HL-60 (cell line): ENCODE data around the gene LMO4.

Experiments used
- DNase-seq, 2 experiments: peaks; one replicate each; pipeline ENCODE4 v3.0.0-alpha.2; 2010 to 2020; ENCODE audit warnings: low read depth in 1 of 2, low spot score in 1 of 2
- H3K27ac ChIP-seq: fragments of 250-450 bp; sonication (Bioruptor Pico); replicated peaks from 2 replicates; pipeline ENCODE4 v1.5.1; 2020; ENCODE audit warnings: mild to moderate bottlenecking, moderate library complexity
- H3K27me3 ChIP-seq: fragments of 250-450 bp; sonication (Bioruptor Pico); 2 replicates; pipeline ENCODE4 v1.5.1; 2021; ENCODE audit warnings: mild to moderate bottlenecking, moderate library complexity; ENCODE audit not compliant: insufficient read depth, poor library complexity, severe bottlenecking
- H3K4me3 ChIP-seq: replicated peaks from 2 replicates; pipeline ENCODE4 v1.5.1; 2011; ENCODE audit warnings: mild to moderate bottlenecking, control low read depth, low read length; ENCODE audit not compliant: insufficient read depth
- CTCF ChIP-seq: IDR thresholded peaks from one replicate; pipeline ENCODE4 v1.5.1; 2011; ENCODE audit warnings: low read length, control low read depth, inconsistent platforms; ENCODE audit not compliant: insufficient read depth
- GABPA ChIP-seq: IDR thresholded peaks from 2 replicates; pipeline ENCODE4 v1.6.1; 2012; ENCODE audit warnings: low read depth
- POLR2AphosphoS5 ChIP-seq: IDR thresholded peaks from 2 replicates; pipeline ENCODE4 v1.6.1; 2012; ENCODE audit warnings: low read depth
- REST ChIP-seq: IDR thresholded peaks from 2 replicates; pipeline ENCODE4 v1.6.1; 2012; ENCODE audit warnings: low read depth; ENCODE audit not compliant: insufficient replicate concordance
- SPI1 ChIP-seq: IDR thresholded peaks from 2 replicates; pipeline ENCODE4 v1.6.1; 2012; ENCODE audit warnings: low read depth, mild to moderate bottlenecking, borderline replicate concordance

Gene LMO4

GRCh38 chr1:87284456-87285240 is 44.0 kb upstream of the LMO4 start:
- Histone ChIP-seq H3K4me3 (no peak overlapping the region), H3K27ac (no peak overlapping the region), H3K27me3 (no peaks in the 10 kb centered on the region)
- DNase-seq, result no peak
- TF ChIP-seq GABPA (no peak), SPI1 (no peak), POLR2AphosphoS5 (no peak), CTCF (no peak), REST (no peak)

- H3K4me3 ChIP-seq, result no peak overlapping the region
- H3K27me3 ChIP-seq, result no peaks in the 10 kb centered on the region
- no peak for DNase-seq
- H3K27ac ChIP-seq, result no peak overlapping the region
- TF ChIP-seq CTCF, result no peak
- TF ChIP-seq POLR2AphosphoS5, result no peak
- no peak for TF ChIP-seq REST
- no peak for TF ChIP-seq GABPA
- TF ChIP-seq SPI1, result no peak
Observed at GRCh38 chr1:87291107-87291506, 37.6 kb upstream of the LMO4 start.

GRCh38 chr1:87292684-87293493 is 35.8 kb upstream of the LMO4 start:
- Histone ChIP-seq H3K4me3 (no peak overlapping the region), H3K27me3 (no peaks in the 10 kb centered on the region), H3K27ac (no peak overlapping the region)
- peak in 1 of 2 experiments; percentile 49 for DNase-seq
- TF ChIP-seq SPI1 (no peak), CTCF (peak; percentile 52), GABPA (no peak)
